Fibroblast of lung (primary cell): Measurements from ENCODE around the gene MSANTD2. TPM values are rescaled to one million over a fixed set of nuclear protein-coding genes. Genes with fewer than 3 reads are reported as not detected.

ENCODE experiments used
- DNase-seq, 2 donors: peaks; one replicate each; pipeline versions ENCODE4 v3.0.0 to v3.0.0-alpha.2; 2010; ENCODE audit warnings: low read depth in 2 of 2
- H2AFZ ChIP-seq: 2 replicates; pipeline ENCODE4 v1.5.1; 2012; ENCODE audit warnings: low read length, control low read depth, inconsistent platforms
- H3K27ac ChIP-seq: 2 replicates; pipeline ENCODE4 v1.5.1; 2011; ENCODE audit warnings: low read length, control low read depth; ENCODE audit not compliant: insufficient read depth
- H3K27me3 ChIP-seq: 2 replicates; pipeline ENCODE4 v1.5.1; 2011; ENCODE audit warnings: mild to moderate bottlenecking, low read length; ENCODE audit not compliant: control insufficient read depth, insufficient read depth
- H3K36me3 ChIP-seq: 2 replicates; pipeline ENCODE4 v1.5.1; 2011; ENCODE audit warnings: low read length; ENCODE audit not compliant: control insufficient read depth, insufficient read depth
- H3K4me1 ChIP-seq: 2 replicates; pipeline ENCODE4 v1.5.1; 2011; ENCODE audit warnings: low read length; ENCODE audit not compliant: control insufficient read depth, insufficient read depth; ENCODE audit errors: extremely low read depth
- H3K4me2 ChIP-seq: 2 replicates; pipeline ENCODE4 v1.5.1; 2011; ENCODE audit warnings: low read length, control low read depth; ENCODE audit not compliant: insufficient read depth; ENCODE audit errors: extremely low read depth
- H3K4me3 ChIP-seq, 4 experiments: fragments of 200-600 bp in 1 of 4; sonication (generic) in 1 of 4; replicated peaks in 1 of 4; 2 replicates each; pipeline ENCODE4 v1.5.1; 2011 to 2016; ENCODE audit warnings: low read length in 4 of 4, low read depth in 3 of 4, mild to moderate bottlenecking in 3 of 4, control low read depth in 2 of 4, inconsistent platforms in 1 of 4, mixed read lengths in 1 of 4; ENCODE audit not compliant: insufficient read depth in 1 of 4; ENCODE audit errors: control extremely low read depth in 1 of 4
- H3K79me2 ChIP-seq: 2 replicates; pipeline ENCODE4 v1.5.1; 2012; ENCODE audit warnings: mild to moderate bottlenecking, low read length, inconsistent platforms; ENCODE audit not compliant: control insufficient read depth, insufficient read depth
- H3K9ac ChIP-seq: 2 replicates; pipeline ENCODE4 v1.5.1; 2011; ENCODE audit warnings: mild to moderate bottlenecking, low read length, control low read depth; ENCODE audit not compliant: insufficient read depth
- H3K9me3 ChIP-seq: 2 replicates; pipeline ENCODE4 v1.5.1; 2012; ENCODE audit warnings: low read depth, low read length; ENCODE audit not compliant: control insufficient read depth, insufficient read depth
- H4K20me1 ChIP-seq: 2 replicates; pipeline ENCODE4 v1.5.1; 2011; ENCODE audit warnings: low read length; ENCODE audit not compliant: control insufficient read depth, insufficient read depth; ENCODE audit errors: extremely low read depth
- CTCF ChIP-seq, 2 donors: IDR thresholded peaks in 1 of 2; conservative IDR thresholded peaks in 1 of 2; 1 replicate in 1 of 2; 2 replicates in 1 of 2; pipeline ENCODE4 v1.5.1; 2011 to 2012; ENCODE audit warnings: low read length in 2 of 2, control low read depth in 1 of 2, inconsistent platforms in 1 of 2, low read depth in 1 of 2, mild to moderate bottlenecking in 1 of 2
- EZH2 ChIP-seq: IDR thresholded peaks from 2 replicates; pipeline ENCODE4 v1.5.1; 2012; ENCODE audit warnings: low read length, control low read depth, mild to moderate bottlenecking; ENCODE audit errors: missing control alignments
- polyA plus RNA-seq, 2 donors: library from polyadenylated mRNA; depleted of rRNA in 1 of 2; stranded (reverse) in 1 of 2; unstranded in 1 of 2; fragments of >200 nt; gene quantifications; 2 replicates each; pipeline ENCODE4 v1.2.1, GENCODE V29; 2011 to 2012; ENCODE audit warnings: missing spikeins in 1 of 2
- total RNA-seq: library from RNA; depleted of rRNA; stranded (reverse); fragments of >200 nt; gene quantifications from 2 replicates; pipeline ENCODE4 v1.2.1, GENCODE V29; 2014

MSANTD2 gene
- total and polyA plus RNA-seq, 2 donors (not counting 1 experiment from before 2014, with no cell fraction given): 6.3 to 6.6 TPM

GRCh38 chr11:124769806-124770774 lies 30.1 kb downstream of the MSANTD2 start:
- Histone ChIP-seq H3K79me2 (no peaks in the 10 kb centered on the region), H3K4me1 (no peaks in the 10 kb centered on the region), H2AFZ (no peak overlapping the region), H3K27me3 (no peaks in the 10 kb centered on the region), H3K4me2 (no peak overlapping the region), H3K4me3 (no peak overlapping the region), H3K9me3 (no peaks in the 10 kb centered on the region), H3K27ac (no peak overlapping the region), H4K20me1 (no peaks in the 10 kb centered on the region), H3K9ac (no peak overlapping the region), H3K36me3 (no peaks in the 10 kb centered on the region)
- DNase-seq: peak; percentile 36 to 61
- no peak for TF ChIP-seq EZH2
- TF ChIP-seq CTCF (conservative IDR thresholded peaks at IDR 0.05 in 1 of 2, IDR thresholded peaks at IDR 0.05 in 1 of 2; ENCODE audit: low read depth in 1 of 2, low read length in 2 of 2): no peak

GRCh38 chr11:124768914-124769313 lies 31.3 kb downstream of the MSANTD2 start:
- H3K4me2 ChIP-seq: no peak overlapping the region
- no peak overlapping the region for H3K27ac ChIP-seq
- H3K9ac ChIP-seq: no peak overlapping the region
- no peaks in the 10 kb centered on the region for H3K9me3 ChIP-seq
- H3K4me3 ChIP-seq: no peak overlapping the region
- no peak for DNase-seq
- no peaks in the 10 kb centered on the region for H4K20me1 ChIP-seq
- H3K36me3 ChIP-seq: peaks cover 2% of the 10 kb centered on the region
- no peaks in the 10 kb centered on the region for H3K79me2 ChIP-seq
- TF ChIP-seq EZH2: no peak
- TF ChIP-seq CTCF (conservative IDR thresholded peaks at IDR 0.05 in 1 of 2, IDR thresholded peaks at IDR 0.05 in 1 of 2; ENCODE audit: low read depth in 1 of 2, low read length in 2 of 2): no peak
- no peak overlapping the region for H2AFZ ChIP-seq
- no peaks in the 10 kb centered on the region for H3K4me1 ChIP-seq
- H3K27me3 ChIP-seq: no peaks in the 10 kb centered on the region

GRCh38 chr11:124766156-124766555 lies 34.0 kb downstream of the MSANTD2 start:
- H3K9me3 ChIP-seq: no peaks in the 10 kb centered on the region
- H3K9ac ChIP-seq: no peak overlapping the region
- H3K4me2 ChIP-seq: no peak overlapping the region
- no peak overlapping the region for H3K4me3 ChIP-seq
- H4K20me1 ChIP-seq: no peaks in the 10 kb centered on the region
- peaks cover 3% of the 10 kb centered on the region for H3K4me1 ChIP-seq
- TF ChIP-seq CTCF (conservative IDR thresholded peaks at IDR 0.05 in 1 of 2, IDR thresholded peaks at IDR 0.05 in 1 of 2; ENCODE audit: low read depth in 1 of 2, low read length in 2 of 2) (no peak), EZH2 (no peak)
- no peak for DNase-seq
- no peaks in the 10 kb centered on the region for H3K27me3 ChIP-seq
- no peaks in the 10 kb centered on the region for H3K79me2 ChIP-seq
- H3K36me3 ChIP-seq: peaks cover 2% of the 10 kb centered on the region
- H3K27ac ChIP-seq: no peak overlapping the region
- H2AFZ ChIP-seq: no peak overlapping the region
